NCI-H1694 treated with DMSO at 0.1 percent for 48 hours (cell line): Measurements from ENCODE around the gene BMP6.

ENCODE experiments used
- DNase-seq: peaks from one replicate; lab custom pipeline; 2025; lab: John Stamatoyannopoulos, UW

Gene BMP6

DNA sequence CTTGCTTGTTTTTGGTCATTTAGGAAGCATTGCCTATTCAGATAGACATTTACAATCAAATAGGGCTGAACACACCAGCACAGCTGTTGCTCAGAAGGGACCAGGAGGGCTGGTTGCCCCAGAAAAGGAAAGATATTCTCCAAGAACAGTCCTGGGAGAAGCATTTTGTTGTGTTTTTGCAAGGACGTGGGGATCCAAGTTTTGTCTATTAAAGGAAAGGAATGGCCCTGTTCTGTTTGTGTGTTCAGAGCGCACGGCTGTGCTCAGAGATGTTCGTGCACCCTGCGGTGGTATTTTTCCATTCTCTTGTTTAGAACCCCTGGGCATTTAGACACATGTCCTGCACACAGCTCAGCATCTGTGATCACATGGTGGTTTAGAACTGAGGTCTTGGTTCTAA is 102.2 kb downstream of the BMP6 start:
- DNase-seq, result no peak

DNA sequence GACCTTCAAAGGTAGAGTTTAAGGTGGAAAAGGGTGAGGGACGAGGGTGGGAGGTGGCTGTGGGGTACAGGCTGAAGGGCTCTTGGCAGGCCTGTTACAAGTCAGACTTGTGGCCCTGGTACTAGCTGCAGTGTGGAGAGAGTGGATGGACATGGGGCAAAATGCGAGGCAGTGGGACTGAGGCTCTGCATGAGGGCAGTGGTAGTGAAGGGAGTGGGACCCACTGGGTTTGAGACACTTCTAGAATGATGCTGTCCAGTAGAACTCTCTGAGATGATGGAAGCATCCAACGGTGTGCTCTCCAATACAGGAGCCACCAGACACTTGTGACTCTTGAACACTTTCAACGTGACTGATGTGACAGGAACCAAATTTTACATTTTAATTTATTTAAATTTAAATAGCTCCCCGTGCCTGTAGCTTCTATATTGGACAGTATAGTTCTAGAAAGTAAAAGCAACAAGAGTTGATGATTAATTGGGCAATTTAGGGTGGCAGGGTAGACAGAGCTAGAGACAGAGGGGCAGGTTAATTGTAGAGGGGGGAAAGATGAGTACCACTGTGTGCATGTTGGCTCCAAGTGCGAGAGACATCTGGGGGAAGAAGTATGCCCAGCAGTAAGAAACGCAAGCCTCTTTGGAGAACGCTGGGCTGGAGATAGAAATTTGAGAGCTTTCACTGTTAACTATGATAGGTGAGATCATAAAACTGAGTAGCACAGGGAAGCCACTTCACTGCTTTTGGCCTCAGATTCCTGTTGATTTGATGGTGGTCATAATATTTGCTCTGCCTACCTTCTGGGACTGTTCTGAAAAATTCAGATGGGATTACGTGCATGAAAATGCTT is 107.2 kb downstream of the BMP6 start:
- no peak for DNase-seq

DNA sequence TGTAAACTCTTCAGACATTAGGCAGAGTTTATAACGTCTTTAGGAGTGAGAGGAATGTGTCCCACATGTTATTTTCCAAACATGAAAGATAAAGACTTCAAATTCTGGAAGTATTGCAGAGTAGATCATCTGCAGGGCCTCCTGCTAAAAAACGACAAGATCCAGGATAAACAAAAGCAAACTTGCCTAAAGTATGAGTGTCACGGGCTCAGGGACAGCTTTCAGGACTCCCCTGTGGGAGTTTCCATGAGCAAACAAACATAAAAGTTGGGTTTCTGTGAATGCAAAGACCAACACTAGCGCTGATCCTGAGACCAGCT is 107.8 kb downstream of the BMP6 start:
- no peak for DNase-seq

DNA sequence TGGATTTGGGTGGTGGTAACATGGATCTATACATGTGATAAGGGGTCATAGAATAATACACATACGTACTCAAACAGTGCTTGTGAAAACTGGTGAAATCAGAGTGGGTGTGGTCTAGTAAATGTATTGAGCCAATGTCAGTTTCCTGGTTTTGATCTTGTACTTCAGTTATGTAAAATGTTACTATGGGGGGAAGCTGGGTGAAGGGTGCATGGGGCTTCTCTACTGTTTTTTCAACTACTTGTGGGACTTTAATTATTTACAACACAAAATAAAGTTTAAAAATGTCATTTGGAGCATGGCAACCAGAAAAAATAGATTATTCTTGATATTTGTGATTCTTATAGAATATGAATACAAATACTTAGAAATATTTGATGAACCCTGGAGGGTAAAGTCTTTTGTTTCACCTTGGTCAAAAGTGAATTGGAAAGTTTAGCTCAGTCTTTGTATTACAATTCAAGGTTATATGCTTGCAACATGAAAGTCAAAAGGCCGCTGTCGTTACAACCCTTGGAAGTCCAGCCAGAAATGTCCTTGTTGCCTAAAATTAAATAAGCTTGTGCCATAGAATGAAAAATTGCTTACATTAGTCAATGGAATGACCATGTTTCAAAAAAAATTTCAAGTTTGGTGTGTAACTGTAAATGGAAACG is 110.6 kb downstream of the BMP6 start:
- no peak for DNase-seq

DNA sequence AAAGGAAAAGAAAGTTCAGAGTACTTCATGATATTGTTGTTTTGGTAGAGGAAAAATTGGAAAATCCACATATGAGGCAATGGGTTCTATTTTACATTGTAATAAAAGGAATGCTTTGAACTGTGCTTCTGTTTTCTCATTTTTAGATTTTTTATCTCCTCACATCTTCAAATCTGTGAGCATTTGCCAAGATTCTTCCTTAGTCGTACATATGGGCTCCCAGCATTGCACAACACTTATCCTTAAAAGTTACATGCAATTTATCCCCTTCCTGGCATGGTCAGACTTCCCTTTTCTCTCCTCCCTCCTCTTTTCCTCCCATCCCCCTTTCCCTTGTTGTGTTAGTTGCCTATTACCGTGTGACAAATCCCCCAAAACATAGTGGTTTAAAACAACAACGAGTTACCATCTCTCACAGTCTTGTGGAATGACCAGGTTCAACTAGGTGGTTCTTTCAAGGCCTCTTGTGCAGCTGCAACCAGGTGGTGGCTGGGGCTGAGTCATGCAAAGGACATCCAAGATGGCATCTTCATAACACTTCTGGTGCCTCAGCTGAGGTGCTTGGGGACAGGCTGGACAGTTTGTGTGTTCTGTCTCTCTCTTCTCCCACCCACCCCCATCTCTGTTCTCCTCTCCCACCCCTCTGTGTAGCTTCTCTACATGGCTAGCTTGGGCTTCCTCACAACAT is 116.0 kb downstream of the BMP6 start:
- DNase-seq, result no peak

DNA sequence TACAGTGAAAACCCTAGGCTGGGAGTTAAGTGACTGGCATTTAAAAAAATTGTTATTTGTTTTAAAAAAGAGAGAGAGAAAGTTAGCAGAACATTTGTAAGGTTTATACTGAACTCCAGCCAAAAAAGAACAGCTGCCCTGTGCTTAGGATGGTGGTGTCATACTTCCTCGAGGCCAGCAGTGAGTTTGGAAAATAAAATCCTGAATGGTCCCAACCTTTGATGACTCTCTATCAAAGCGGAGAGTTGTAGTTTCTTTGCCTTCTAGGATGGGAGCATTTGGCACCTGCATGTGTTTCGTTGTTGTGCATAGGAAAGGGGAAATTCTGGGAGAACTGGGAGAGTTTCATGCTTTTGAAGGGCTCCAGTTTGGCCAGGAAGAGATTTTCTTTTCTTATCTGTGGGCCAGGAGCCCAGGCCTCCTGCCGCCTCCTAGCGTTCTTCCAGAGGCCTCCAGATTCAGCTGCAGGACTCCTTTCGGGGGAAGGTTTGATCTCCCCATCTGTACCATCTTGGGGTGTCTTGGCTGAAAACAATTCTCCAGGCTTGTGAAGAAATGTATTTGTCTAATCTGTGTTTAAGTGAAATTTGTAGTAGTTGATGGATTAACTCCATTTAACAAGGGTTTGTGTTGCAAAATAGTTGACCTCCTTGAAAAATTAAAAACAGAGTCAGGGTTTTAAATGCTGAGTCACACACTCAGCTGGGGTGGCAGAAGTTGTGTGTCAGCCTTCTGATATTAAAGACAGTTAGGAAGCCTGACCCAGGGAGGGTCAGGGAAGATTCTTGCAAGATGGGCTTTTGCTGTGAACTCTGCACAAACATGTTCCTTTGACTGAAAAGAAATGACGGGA is 121.3 kb downstream of the BMP6 start:
- no peak for DNase-seq

DNA sequence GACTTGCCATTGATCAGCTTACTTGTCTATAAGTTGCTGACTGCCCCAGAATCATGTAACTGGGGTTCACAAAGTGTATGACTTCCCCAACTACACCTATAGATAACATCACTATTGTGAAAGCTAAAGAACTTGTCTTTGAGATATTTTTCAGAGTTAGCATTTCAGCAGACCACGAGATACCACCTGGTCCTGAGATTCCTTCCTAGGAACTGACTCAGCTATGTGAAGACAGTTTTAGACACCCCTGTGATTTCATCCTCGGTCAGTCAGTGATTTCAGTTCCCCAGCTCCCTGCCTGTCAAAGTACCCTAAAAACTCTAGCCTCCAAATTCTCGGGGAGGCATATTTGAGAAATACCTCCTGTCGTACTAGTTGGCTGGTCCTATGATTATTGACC is 122.3 kb downstream of the BMP6 start:
- DNase-seq, result no peak

DNA sequence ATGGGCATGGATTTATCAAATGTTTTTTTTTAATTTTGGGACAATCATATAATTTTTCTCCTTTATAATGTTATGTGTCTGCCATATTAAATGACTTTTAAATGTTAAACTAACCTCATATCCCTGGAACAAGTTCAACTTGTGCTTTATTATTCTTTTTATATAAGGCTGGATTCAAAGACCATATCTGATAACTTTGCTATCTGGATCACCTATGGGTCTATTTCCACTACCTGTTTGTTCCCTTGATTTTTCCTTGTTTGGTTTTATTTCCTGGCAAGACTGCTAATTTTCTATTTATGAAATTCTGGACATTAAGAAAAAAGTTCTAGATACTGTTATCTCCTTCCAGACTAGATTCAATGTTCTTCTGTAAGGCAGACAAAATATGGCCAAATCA is 125.9 kb downstream of the BMP6 start:
- DNase-seq, result no peak

DNA sequence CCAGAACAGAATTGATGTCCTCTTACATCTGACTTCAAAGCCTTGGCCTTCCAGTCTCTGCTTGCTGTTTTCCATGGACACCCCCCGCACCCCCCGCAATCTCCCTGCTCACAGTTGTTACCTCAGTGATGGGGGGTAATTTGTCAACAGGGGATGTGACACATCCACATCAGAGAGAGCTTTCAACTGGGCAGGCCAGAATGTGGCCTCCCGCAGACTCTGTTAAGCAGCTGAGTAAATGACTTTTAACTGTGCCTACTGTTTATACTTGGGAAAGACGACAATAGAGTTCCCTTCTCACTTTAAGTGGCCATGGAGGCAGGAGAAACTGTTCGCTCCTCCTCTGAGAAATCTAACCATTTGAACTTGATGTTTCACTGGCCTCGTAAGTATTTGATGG is 133.7 kb downstream of the BMP6 start:
- DNase-seq, result no peak

DNA sequence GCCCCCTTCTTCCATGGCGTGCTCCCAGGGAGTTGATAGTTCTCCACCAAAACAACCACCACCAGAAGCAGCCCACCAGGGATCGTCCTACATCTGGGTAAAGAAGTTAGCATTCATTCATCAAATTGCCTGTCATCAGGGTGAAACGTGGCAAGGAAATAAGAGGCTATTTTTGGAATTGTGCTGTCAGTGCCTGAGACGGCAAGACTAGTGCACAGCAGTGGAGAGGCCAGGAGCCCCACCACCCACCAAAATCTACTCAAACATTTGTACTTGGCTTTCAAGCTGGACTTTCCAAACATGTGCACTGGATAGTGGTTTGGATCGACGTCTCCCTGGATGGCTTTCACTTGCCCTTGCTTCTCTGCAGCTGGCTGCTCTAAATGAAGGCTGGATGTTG is 139.9 kb downstream of the BMP6 start:
- no peak for DNase-seq

DNA sequence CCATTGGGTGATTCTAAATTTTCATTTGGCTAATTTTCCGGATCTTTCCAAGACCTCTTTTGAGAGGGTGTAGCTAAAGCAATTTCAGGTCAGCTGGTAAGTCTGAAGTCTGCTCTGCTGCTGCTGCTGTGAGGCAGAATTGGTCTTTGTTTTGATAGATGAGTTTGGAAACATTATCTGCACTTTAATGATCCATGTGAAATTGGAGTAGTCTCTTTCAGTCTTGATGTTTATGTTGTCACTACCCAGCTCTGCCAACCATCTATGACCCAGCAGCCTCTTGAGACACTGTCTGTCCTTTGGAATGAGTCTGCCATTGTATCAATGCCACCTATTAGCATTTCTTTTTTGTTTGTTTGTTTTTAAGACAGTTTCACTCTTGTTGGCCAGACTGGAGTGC is 140.6 kb downstream of the BMP6 start:
- no peak for DNase-seq

DNA sequence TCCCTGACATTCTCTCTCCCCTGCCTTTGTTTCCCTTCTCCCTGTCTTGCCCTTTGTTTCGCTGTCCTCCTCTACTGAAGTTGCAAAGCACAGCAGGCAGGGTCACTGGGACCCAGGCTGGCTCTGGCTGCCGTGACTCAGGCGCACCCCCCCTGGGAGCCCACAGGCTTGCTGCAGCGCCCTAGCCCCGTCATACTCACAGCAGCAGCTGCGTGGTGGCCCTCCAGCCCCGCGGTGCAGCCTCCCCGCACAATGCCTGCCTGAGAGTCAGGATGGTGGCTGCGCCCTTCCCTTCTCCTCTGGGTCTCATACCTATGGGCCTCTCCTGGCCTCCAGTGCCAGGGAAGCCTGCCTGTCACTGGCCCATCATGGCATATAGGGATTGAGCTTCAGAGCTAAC is 143.0 kb downstream of the BMP6 start:
- no peak for DNase-seq

DNA sequence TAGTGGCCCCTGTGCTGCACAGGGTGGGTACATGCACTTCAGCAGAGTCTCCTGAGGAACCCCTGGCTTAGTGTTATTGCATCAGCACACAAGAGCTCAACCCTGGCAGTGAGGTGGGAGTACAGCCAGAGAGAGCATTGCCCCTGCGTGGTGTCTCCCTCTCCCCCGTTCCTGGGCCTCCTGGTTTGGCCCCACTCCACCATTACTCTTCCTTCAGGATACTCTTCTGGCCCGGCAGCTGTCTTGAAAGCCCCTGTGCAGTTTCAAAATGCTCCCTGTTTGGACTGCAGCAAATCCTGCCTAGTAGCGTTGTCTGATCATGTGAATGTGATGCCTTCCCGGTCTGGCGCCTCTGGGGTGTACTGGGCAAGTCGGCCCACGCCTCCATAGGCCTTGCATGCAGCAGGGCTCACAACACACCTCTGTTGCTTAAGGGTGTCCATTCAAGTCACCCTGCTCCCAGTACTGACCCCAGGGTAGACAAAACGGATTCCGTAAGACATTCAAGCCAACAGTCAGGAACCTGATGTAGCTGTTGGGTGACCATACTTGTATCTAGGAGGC is 152.6 kb downstream of the BMP6 start:
- DNase-seq, result no peak

DNA sequence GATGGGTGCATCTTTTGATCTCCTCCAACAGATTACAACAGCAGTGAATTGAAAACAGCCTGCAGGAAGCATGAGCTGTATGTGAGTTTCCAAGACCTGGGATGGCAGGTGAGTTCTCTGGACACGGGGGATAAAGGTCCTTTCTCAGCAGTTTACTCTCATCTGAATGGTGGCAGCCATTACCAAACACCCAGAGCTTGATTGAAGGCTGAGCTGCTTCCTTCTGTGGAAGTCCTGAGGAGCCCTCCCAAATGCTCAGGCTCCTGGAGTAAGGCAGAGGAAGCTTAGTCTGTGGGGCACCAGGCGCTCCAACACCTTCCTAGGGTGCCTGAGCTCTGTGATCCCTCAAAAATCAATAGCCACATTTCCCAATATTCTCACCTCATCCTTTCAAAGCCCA is 153.1 kb downstream of the BMP6 start:
- DNase-seq, result no peak

DNA sequence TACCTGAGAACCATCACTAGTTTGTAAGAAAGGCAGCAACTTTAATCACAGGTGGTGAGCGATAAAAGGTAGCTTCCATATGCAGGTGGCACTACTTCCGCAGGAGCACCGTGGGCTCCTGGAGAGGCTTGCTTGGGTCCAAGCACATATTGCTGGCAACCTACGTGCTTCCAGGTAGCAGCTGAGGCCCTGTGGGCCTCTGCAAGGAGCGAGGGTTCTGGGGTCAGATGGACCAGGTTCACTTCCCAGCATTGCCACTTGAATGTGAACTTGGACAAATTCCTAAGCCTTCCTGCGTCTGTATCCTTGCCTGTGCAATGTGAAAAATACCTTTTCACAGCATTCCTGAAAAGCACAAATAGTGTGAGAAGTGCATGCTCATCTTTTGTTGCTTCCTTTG is 153.7 kb downstream of the BMP6 start:
- DNase-seq, result no peak

DNA sequence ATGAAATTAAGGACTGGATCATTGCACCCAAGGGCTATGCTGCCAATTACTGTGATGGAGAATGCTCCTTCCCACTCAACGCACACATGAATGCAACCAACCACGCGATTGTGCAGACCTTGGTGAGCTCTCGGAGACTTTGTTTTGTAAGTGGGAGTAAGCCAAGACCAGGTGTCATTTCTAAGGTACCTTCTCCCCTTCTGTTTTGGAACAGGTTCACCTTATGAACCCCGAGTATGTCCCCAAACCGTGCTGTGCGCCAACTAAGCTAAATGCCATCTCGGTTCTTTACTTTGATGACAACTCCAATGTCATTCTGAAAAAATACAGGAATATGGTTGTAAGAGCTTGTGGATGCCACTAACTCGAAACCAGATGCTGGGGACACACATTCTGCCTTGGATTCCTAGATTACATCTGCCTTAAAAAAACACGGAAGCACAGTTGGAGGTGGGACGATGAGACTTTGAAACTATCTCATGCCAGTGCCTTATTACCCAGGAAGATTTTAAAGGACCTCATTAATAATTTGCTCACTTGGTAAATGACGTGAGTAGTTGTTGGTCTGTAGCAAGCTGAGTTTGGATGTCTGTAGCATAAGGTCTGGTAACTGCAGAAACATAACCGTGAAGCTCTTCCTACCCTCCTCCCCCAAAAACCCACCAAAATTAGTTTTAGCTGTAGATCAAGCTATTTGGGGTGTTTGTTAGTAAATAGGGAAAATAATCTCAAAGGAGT is 154.2 kb downstream of the BMP6 start:
- DNase-seq, result no peak

DNA sequence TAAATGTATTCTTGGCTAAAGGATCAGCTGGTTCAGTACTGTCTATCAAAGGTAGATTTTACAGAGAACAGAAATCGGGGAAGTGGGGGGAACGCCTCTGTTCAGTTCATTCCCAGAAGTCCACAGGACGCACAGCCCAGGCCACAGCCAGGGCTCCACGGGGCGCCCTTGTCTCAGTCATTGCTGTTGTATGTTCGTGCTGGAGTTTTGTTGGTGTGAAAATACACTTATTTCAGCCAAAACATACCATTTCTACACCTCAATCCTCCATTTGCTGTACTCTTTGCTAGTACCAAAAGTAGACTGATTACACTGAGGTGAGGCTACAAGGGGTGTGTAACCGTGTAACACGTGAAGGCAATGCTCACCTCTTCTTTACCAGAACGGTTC is 154.8 kb downstream of the BMP6 start:
- DNase-seq, result no peak

DNA sequence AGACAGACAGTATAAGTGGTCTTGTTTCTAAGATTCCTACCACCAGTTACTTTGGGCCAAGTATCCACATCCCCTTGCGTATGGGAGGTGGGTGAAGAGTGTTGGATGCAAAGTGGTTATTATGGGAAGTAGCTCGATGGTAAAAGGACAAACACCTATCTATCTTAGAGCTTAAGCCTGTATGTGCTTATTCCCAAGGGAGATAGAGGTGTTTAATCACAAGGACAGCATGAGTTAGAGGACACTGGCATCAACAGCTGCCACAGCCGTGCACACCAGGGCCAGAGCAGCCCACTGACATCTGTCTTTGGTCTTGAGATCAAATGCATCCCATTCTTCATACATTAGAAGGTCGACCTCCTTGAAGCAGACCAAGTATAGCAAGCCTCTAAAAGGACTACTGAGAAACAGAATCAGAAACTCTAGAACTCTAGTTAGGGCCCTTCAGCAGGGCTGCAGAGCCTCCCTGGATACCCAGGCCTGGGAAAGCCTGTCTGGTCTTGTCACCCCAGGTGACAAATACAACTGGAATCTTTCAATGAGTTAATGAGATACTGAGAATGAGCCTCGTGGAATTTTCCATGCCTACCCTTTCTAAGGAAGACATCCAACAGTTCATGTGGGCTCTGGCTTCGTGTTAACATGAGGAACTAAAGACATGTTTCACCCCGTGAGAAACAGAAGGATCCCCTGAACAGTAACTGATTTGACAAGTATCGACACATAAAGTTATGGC is 156.0 kb downstream of the BMP6 start:
- no peak for DNase-seq

DNA sequence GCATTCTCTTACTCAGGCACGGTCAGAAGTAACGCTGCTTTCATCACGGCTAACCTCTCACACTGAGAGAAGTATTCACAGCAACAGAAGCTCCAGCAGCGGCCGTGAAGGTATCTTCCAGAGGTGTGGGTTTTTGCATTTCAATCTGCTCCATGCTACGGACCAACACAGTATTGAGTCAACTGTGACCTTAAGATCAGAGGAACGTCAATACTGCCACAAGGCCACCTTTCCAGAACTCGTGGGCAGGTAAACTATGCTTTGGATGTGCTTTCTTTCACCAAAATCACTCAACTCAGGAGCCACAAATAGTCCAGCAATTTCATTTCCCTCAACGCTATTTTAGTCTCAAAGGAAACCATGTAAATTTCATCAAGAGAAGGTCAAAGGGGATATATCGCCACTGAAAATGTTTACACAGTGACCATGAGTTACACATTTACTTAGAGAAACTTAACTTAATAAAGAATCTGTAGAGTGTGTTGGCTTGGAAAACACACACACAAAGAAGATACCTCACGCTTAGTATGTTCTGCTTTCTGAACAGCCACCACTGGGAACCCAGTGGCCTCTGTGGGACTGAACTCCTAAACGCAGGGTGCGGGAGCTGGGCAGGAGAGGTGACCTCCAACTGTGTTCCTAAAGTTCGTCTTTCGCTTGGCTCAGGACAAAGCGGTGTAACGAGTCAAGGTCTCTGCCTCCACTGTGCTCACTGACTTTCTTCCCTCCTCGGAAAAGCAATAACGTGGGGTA is 156.8 kb downstream of the BMP6 start:
- no peak for DNase-seq

DNA sequence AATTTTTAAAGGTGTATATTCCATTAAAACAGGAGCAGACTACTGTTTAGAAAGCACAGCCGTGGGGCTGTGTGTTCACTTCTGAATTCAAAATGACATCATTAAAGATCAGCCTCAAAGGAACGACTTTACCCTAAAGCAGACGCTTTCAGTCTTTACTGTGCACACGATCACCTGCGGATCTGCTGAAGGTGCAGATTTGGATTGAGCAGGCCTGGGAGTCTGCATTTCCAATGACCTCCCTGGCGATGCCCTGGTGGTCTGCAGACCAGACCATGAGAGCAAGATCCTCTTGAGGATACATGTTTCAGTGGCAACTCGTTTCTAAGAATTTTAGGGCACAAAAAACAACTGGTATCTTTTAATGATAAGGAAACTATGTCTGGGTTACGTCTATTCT is 157.5 kb downstream of the BMP6 start:
- DNase-seq, result no peak
